ENCODE measurements around the gene PARVG. TPM values are rescaled to one million over a fixed set of nuclear protein-coding genes. Genes with fewer than 3 reads are reported as not detected.

The PARVG gene
- total RNA-seq, 1 experiment from 2014 or later: 0.23 TPM

DNA sequence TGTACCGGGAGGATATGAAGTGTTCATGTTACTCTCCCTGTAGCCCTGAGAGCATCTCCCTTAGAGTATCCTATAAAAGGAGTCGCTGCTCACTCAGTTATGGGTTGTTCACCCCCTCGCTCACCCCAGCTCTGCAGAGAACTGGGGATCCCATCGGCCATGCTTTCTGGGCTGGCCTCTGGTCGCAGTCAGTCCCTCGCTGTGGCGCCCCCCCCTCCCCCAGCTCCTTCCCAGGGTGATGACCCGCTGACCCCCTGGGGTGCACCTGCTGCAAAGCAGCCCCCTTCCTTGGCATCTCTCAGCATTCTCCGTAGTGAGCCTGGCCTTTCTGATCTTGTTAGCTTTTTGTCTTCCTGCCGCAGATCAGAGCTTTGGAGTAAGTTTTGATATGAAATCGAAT is 10.3 kb upstream of the PARVG start:
- intact Hi-C loops (cut with micrococcal nuclease): no loop called here
- ChIA-PET CTCF (interaction anchor here (0.5 kb wide), 1 partner anchor 310 kb away, joined by 3 read pairs; no protein-coding TSS in a partner anchor), POLR2A (no interaction called here)
- no peak overlapping the region for H3K27ac Mint-ChIP-seq (ENCODE audit: low read depth, unreplicated experiment)
- no peak for DNase-seq (ENCODE audit: unreplicated experiment)
- H3K4me1 Mint-ChIP-seq (ENCODE audit: insufficient read depth, unreplicated experiment): no peaks in the 10 kb centered on the region
- TF ChIP-seq, protein P1, sequence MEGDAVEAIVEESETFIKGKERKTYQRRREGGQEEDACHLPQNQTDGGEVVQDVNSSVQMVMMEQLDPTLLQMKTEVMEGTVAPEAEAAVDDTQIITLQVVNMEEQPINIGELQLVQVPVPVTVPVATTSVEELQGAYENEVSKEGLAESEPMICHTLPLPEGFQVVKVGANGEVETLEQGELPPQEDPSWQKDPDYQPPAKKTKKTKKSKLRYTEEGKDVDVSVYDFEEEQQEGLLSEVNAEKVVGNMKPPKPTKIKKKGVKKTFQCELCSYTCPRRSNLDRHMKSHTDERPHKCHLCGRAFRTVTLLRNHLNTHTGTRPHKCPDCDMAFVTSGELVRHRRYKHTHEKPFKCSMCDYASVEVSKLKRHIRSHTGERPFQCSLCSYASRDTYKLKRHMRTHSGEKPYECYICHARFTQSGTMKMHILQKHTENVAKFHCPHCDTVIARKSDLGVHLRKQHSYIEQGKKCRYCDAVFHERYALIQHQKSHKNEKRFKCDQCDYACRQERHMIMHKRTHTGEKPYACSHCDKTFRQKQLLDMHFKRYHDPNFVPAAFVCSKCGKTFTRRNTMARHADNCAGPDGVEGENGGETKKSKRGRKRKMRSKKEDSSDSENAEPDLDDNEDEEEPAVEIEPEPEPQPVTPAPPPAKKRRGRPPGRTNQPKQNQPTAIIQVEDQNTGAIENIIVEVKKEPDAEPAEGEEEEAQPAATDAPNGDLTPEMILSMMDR (IDR thresholded peaks at IDR 0.05; ENCODE audit: unreplicated experiment): no peak
- H3K9me3 Mint-ChIP-seq (ENCODE audit: unreplicated experiment): no peaks in the 10 kb centered on the region
- peaks cover 5% of the 10 kb centered on the region for H3K36me3 Mint-ChIP-seq (ENCODE audit: insufficient read depth, unreplicated experiment)
- peaks cover 11% of the 10 kb centered on the region for H3K27me3 Mint-ChIP-seq (ENCODE audit: insufficient read depth, unreplicated experiment)
- no peak overlapping the region for H3K4me3 Mint-ChIP-seq (ENCODE audit: unreplicated experiment)
- no TSS peak for BruUV-seq (replicated peaks)

DNA sequence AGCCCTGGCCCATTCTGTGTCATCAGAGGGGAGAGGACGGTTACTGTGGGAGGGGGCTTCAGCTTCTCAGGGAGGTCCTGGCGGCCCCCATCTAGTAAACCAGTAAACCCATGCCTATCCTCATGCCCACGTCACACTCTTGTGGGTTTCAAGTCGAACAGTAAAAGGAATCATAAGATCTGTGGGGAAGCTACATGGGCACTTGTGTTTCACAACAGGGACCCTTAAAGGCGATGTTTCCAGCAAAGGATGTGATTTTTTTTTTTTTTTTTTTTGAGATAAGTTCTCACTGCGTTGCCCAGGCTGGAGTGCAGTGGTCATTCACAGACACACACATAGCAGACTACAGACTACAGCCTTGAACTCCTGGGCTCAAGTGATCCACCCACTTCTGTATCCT is 9.2 kb upstream of the PARVG start:
- no peaks in the 10 kb centered on the region for H3K9me3 Mint-ChIP-seq (ENCODE audit: unreplicated experiment)
- TF ChIP-seq, protein P1 (IDR thresholded peaks at IDR 0.05; ENCODE audit: unreplicated experiment): no peak
- ChIA-PET CTCF (no interaction called here), POLR2A (no interaction called here)
- no peak overlapping the region for H3K27ac Mint-ChIP-seq (ENCODE audit: low read depth, unreplicated experiment)
- no TSS peak for BruUV-seq (replicated peaks)
- peaks cover 5% of the 10 kb centered on the region for H3K36me3 Mint-ChIP-seq (ENCODE audit: insufficient read depth, unreplicated experiment)
- no peak overlapping the region for H3K4me3 Mint-ChIP-seq (ENCODE audit: unreplicated experiment)
- H3K27me3 Mint-ChIP-seq (ENCODE audit: insufficient read depth, unreplicated experiment): peaks cover 16% of the 10 kb centered on the region
- no peaks in the 10 kb centered on the region for H3K4me1 Mint-ChIP-seq (ENCODE audit: insufficient read depth, unreplicated experiment)
- DNase-seq (ENCODE audit: unreplicated experiment): no peak
- intact Hi-C loops (cut with micrococcal nuclease): no loop called here

DNA sequence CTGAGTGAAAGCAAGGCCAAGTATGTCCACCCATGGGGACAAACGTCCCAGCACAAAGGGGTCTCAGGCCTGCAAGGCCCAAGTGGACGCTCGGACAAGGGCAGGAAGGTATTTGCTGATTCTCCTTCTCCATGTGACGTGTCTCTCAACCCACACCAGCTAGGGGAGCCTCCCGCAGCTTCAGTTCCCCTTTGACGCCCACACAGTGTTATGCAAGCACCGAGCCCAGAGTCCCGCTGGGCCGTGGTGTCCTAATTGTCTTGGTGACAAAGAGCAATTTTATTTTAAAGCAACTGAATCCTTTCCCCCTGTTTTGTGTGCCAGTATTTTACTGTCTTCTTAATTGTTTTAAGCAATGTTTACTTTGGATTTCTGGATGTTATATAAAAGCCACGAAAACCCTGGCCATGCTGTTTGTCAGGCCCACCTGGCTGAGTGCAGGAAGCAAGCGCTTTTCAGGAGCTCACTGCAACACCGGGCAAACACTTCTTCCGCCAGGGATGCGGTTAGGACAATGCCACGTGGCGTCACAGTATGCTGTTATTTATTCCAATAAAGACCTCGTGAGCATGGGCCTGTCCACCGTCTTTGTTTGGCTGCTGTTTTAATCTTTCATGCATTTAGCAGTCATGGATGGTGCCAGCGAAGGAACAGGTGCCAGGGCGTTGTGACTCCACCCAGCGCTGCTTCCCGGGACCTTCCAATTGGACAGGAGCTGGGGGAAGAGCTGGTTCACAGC is 8.2 kb upstream of the PARVG start:
- H3K36me3 Mint-ChIP-seq (ENCODE audit: insufficient read depth, unreplicated experiment): peaks cover 5% of the 10 kb centered on the region
- H3K9me3 Mint-ChIP-seq (ENCODE audit: unreplicated experiment): no peaks in the 10 kb centered on the region
- H3K4me1 Mint-ChIP-seq (ENCODE audit: insufficient read depth, unreplicated experiment): no peaks in the 10 kb centered on the region
- peak; percentile 28 for DNase-seq (ENCODE audit: unreplicated experiment)
- ChIA-PET CTCF (interaction anchor here (0.6 kb wide), 2 partner anchors 89 to 107 kb away, joined by 3 read pairs; no protein-coding TSS in a partner anchor), POLR2A (no interaction called here)
- peaks cover 26% of the 10 kb centered on the region for H3K27me3 Mint-ChIP-seq (ENCODE audit: insufficient read depth, unreplicated experiment)
- H3K4me3 Mint-ChIP-seq (ENCODE audit: unreplicated experiment): no peak overlapping the region
- TF ChIP-seq, protein P1 (IDR thresholded peaks at IDR 0.05; ENCODE audit: unreplicated experiment): no peak
- no peak overlapping the region for H3K27ac Mint-ChIP-seq (ENCODE audit: low read depth, unreplicated experiment)
- no TSS peak for BruUV-seq (replicated peaks)
- intact Hi-C loops (cut with micrococcal nuclease): no loop called here

- H3K9me3 Mint-ChIP-seq (ENCODE audit: unreplicated experiment): no peaks in the 10 kb centered on the region
- intact Hi-C loops (cut with micrococcal nuclease): no loop called here
- peaks cover 32% of the 10 kb centered on the region for H3K27me3 Mint-ChIP-seq (ENCODE audit: insufficient read depth, unreplicated experiment)
- H3K4me1 Mint-ChIP-seq (ENCODE audit: insufficient read depth, unreplicated experiment): no peaks in the 10 kb centered on the region
- no peak overlapping the region for H3K4me3 Mint-ChIP-seq (ENCODE audit: unreplicated experiment)
- TF ChIP-seq, protein P1 (IDR thresholded peaks at IDR 0.05; ENCODE audit: unreplicated experiment): no peak
- ChIA-PET POLR2A (no interaction called here), CTCF (interaction anchor here (0.6 kb wide), 2 partner anchors 90 to 106 kb away, joined by 3 read pairs; no protein-coding TSS in a partner anchor)
- no TSS peak for BruUV-seq (replicated peaks)
- H3K27ac Mint-ChIP-seq (ENCODE audit: low read depth, unreplicated experiment): no peak overlapping the region
- no peak for DNase-seq (ENCODE audit: unreplicated experiment)
- peaks cover 5% of the 10 kb centered on the region for H3K36me3 Mint-ChIP-seq (ENCODE audit: insufficient read depth, unreplicated experiment)
Measured at GRCh38 chr22:44173154-44173553, 7.6 kb upstream of the PARVG start.

All from MCF 10A (cell line).